HS-27A (cell line): Measurements from ENCODE around the gene CARNS1.
"Not testable (repeated sequence)": the region's sequence is repeated elsewhere in the genome, so short reads cannot be mapped to it uniquely, and the experiment has no call there.

Source experiments
- DNase-seq: peaks from one replicate; pipeline ENCODE4 v3.0.0-alpha.2; 2012; ENCODE audit warnings: low read depth, missing footprints

CARNS1 gene

DNA sequence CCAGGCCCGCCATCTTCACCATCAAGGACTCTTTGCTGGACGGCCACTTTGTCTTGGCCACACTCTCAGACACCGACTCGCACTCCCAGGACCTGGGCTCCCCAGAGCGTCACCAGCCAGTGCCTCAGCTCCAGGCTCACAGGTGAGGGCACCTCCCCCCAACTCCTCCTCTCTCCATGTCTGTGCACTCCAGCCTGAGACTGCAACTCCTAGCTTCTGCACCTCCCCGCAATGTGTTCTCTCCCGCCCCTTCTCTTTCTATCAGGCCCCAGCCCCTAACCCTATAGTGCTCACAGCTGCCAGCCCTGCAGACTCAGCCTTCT is 19.3 kb upstream of the CARNS1 start:
- no peak for DNase-seq

DNA sequence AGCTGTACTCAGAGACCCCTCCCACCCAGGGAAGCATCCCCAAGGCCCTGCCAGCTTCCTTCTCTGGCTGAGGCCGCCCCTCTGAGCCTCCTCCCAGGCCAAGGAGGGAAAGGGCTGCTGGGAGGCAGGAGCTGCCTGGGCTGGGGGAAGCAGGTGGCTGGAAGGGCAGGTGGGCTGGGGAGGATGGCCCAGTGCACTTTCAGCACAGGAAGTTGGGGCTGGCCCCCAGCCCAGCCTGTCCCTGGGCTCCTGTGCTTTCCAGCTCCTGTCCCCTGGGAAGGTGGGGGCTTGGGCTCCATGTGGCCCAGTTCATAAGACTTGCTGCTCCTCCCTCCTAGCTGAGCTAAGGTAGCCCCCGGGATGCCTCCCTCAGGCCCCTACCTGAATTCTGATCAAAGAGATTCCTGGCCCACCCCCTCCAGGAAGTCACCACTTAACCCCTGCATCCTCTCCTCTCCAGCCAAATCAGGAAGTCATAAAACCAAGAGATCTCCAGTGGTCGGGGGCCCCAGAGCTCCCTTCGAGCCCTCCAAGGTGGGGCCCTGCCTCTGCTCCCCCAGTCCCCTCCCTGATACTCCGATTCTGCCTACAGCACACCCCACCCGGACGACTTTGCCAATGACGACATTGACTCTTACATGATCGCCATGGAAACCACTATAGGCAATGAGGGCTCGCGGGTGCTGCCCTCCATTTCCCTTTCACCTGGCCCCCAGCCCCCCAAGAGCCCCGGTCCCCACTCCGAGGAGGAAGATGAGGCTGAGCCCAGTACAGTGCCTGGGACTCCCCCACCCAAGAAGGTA is 18.7 kb upstream of the CARNS1 start:
- DNase-seq = no peak

DNA sequence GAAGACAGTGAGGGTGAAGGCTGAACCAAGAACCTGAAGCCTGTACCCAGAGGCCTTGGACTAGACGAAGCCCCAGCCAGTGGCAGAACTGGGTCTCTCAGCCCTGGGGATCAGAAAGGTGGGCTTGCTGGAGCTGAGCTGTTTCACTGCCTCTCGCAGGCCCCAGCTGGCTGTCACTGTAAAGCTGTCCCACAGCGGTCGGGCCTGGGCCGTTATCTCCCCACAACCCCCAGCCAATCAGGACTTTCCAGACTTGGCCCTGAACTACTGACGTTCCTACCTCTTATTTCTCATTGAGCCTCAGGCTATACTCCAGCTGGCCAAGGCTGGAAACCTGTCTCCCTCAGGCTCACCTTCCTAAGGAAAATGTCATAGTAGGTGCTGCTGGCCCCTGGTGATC is 17.9 kb upstream of the CARNS1 start:
- DNase-seq = no peak

DNA sequence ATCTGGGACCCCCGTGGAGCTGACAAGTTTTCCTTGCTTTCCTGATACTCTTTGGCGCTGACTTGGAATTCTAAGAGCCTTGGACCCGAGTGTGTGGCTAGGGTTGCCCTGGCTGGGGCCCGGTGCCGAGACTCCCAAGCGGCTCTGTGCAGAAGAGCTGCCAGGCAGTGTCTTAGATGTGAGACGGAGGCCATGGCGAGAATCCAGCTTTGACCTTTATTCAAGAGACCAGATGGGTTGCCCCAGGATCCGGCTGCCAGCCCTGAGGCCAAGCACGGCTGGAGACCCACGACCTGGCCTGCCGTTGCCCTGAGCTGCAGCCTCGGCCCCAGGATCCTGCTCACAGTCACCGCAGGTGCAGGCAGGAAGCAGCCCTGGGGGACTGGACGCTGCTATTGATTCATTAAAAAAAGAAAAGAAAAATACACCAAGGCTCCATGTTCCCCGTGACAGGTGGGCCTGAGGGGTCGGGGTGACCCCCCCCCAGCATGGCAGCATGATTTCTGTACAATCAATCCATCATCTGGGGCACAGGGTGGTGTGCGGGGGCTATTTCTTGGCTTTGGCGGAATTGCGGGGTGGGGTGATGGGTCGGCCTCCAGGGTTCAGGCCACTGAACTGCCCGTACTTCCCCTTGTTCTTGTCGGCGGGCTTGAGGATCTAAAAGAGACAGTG is 17.4 kb upstream of the CARNS1 start:
- no peak for DNase-seq

DNA sequence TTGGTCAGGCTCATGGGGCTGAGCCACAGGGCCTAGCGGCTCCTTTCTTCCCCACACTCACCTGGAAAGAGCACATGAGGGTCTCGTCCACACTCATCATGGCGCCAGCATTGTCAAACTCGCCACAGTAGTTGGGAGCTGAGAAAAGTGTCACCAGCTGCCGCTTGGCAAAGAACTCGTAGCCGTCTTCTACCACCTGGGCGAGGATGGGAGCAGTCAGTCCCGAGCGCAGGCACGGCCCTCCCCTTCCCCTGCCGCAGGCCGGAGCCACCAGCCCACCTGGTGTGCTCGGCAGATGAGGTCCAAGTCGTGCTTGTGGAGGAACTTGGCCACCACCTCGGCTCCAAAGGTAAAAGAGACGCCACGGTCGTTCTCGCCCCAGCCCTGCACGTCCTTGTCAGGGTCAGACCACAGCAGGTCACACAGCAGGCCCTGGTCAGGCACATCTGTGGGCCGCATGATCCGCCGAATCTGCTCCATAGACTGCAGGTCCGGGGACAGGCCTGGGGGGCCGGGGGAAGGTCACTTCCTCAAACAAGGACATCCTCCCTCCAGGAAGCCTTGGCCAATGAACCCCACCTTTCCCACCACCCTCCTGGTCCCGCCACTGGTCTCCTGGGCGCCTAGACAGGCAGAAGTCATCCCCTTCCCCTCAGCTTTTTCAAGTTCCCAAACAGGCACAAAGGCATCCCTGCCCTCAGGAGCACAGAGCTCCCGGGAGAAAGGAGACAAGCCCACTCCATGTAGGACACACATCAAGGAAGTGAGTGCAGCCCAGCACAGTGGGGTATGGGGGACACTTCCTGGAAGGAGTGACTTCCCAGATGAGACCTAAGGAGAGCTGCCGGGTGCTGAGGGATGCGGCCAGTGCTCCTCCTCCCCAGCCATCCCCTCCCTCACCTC is 16.6 kb upstream of the CARNS1 start:
- DNase-seq = no peak

DNA sequence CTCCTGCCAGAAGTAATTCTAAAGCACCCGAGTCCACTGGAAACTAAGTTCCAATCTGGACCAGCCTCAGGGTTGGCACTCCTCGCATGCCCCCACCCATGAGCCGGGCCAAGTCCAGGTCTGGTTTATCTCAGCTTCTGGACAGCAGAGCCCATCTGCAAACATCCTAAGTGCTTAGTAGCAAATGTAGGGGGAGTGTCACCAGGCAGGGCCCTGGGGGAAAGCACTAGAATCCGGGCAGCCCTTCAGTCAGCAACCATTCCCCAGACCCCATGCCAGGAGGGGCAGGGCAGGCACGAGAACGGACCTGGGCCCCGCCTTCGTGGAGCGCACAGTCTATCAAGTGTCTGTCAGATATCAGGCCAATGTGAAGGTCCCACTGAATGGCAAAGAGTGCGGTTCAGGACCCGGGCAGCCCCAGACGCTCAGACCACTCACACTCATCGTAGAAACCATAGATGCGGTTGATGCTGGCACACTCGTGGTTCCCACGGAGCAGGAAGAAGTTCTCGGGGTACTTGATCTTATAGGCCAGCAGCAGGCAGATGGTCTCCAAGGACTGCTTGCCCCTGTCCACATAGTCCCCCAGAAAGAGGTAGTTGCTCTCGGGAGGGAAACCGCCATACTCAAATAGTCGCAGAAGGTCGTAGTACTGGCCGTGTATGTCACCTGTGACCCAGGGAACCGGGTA is 15.1 kb upstream of the CARNS1 start:
- no peak for DNase-seq

DNA sequence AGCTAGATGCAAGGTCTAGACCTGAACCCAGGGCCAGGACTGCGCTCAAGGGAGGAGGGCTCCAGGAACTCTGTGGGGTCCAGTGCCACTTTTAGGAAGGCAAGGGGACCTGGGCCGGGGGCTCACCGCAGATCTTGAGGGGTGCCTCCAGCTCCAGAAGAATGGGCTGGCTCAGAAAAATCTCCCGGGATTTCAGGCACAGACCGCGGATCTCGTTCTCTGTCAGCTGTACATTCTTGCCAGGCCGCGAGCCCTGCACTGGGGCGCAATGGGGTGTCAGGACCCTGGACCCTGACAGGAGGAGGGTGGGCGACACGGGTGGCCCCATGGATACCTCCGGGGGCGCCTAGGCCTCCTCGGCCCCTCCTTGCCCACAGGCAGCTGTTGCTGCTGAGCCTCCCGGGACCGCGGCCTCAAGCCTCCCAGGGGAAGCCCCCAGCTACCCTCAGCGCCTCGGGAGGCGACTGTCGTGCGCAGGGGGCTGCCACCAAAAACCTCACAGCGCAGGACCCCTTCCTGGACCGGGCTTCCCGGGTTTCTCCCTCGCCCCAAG is 14.5 kb upstream of the CARNS1 start:
- DNase-seq = no peak

DNA sequence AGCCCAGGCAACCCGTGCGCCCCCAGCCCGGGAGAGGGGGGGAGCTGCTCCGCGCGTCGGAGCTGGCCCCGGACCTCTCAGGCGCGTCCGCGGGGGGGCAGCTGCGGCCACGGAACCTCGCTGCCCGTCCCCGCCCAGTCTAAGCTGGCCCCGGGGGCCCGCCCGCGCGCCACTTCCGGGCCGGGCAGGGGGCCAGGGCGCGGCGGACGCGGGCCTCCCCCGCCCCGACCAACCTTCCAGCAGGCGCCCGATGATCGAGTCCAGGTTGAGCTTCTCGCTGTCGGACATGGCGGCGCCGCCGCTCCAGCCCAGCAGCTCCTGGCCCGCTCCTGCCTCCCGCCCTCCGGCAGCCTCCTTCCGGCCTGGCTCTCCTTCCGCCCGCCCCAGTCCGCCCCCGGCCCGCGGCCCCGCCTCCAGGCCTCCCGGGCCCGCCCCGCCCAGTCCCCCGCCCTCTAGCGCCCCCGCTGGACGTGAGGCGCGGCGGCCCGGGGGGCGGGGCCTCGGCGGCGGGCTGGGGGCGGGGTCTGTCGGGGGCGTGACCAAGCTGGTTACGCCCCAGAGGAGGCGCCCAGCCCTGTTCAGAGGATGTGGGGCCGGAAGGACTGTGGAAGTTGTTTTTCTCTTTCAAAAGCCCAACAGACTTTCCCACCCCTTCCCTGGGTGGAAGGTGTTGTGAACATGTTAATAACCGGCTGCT is 13.8 kb upstream of the CARNS1 start, which contains the start of gene PPP1CA:
TSS of gene PPP1CA (minus strand) at position 364 of the 697 bp plus-strand sequence. CDS start at position 288, 76 bp downstream.
- DNase-seq = no peak

DNA sequence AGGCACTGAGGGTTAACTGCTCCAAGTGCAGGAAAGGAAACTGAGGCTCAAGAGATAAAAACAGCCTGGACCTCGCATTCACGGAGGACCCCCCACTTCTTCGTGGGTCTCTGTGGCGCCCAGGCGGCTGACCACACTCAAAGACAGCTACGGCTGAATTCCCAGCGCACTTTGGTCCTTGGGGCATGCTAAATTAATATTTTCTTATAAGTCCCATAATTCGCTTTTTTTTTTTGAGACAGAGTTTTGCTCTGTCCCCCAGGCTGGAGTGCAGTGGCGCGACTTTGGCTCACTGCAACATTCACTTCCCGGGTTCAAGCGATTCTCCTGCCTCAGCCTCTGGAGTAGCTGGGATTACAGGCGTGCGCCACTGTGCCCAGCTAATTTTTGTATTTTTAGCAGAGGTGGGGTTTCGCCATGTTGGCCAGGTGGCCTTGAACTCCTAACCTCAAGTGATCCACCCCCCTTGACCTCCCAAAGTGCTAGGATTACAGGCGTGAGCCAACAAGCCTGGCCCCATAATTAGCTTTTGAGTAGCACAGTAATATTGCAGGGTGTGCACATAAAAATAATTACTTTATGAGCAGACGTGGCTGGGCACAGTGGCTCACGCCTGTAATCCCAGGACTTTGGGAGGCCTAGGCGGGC is 13.2 kb upstream of the CARNS1 start:
- not testable (repeated sequence) for DNase-seq

DNA sequence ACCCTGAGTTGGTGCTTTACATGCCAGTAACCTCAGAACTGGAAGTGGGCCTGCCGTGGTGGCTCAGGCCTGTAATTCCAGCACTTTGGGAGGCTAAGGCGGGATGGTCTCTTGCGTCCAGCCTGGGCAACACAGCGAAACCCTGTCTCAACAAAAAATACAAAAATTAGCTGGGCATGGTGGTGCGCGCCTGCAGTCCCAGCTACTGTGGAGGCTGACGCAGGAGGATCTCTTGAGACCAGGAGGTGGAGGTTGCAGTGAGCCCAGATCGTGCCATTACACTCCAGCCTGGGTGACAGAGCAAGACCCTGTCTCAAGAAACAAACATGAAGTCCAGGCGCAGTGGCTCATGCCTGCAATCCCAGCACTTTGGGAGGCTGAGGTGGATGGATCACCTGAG is 12.4 kb upstream of the CARNS1 start:
- not testable (repeated sequence) for DNase-seq

DNA sequence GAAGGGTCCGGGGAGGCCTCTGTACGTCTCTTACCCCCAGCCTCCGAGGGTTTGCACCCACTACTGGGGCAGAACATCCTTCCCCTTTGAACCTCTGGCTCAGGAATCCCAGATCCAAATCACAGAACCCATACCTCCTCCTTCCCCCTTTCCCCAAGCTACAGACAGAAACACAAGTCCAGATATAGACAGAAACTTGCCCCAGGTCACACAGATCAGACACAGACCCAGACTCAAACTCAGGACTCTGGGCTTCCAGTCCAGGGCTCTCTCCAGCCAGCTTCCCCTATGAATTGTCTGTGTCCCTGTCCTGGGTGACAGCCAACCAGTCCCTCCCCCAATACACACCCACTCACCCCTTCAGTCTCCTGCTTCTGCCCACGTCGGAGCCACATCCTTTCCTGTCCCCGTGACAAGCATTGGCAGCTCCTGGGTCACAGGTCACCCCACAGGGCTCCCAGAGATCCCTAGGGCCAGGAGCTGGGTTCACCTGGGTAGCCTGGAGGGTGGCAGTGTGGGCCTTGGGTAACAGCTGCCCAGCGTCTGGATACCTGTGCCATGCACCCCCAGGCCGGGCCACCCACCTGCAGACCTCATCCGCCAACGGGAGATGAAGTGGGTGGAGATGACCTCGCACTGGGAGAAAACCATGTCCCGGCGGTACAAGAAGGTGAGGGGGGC is 10.8 kb upstream of the CARNS1 start:
- DNase-seq = no peak

DNA sequence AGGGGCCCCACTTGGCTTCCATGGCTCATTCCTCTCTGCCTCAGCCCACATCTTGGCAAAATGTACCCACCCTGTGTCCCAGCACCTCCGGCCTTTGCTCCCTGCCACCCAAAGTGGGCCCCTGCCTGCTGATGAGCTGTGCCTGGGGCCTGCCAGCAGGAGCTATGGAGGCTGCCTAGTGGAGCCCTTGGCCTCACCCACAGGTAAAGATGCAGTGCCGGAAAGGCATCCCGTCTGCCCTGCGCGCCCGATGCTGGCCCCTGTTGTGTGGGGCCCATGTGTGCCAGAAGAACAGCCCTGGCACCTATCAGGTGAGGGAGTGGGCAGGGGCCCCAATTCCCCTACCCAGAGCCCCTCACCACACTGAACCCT is 10.3 kb upstream of the CARNS1 start:
- no peak for DNase-seq

DNA sequence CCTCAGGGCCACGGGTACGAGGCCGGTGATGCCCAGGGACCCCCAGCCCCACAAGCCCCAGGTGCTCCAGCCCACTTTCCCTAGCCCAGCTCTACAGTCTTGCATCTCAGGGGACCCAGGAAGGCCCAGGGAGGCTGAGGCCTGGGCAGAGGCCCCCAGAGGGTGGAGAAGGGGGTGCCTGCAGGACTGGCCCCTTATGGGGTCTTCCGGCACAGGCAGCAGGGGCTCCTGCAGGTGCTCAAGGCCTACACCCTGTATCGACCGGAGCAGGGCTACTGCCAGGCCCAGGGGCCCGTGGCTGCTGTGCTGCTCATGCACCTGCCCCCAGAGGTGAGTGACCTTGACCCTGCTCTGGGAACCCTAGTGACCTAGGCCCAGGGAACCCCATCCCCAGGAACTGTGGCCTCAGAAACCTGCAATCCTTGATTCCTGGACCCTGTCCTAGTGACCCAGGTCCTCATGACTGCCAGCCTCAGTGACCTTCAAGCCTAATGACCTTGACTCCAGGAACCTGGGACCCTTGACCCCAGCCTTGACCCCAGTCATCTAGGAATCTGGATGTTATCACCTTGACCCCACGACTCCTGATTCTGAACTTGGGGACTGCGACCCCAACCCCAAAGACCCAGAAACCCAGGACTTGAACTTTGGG is 9.7 kb upstream of the CARNS1 start:
- no peak for DNase-seq

DNA sequence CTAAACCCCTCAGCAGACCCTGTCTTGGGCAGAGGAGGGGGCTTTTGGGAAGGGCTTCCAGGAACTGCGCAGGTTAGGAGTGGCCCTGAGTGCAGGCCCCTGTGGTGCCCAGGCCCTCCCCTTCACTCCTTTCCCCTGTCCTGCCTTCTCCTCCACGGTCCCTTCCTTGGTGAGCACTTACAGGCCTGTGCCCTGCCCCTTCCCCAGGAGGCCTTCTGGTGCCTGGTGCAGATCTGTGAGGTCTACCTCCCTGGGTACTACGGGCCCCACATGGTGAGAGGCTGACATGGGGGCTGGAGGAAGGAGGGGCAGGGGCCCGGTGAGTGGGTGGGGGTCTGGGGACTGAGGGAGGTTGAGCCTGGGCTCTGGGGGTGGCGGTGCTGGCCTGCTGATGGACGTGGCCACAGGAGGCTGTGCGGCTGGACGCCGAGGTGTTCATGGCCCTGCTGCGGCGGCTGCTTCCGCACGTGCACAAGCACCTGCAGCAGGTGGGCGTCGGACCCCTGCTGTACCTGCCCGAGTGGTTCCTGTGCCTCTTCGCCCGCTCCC is 9.0 kb upstream of the CARNS1 start:
- no peak for DNase-seq

DNA sequence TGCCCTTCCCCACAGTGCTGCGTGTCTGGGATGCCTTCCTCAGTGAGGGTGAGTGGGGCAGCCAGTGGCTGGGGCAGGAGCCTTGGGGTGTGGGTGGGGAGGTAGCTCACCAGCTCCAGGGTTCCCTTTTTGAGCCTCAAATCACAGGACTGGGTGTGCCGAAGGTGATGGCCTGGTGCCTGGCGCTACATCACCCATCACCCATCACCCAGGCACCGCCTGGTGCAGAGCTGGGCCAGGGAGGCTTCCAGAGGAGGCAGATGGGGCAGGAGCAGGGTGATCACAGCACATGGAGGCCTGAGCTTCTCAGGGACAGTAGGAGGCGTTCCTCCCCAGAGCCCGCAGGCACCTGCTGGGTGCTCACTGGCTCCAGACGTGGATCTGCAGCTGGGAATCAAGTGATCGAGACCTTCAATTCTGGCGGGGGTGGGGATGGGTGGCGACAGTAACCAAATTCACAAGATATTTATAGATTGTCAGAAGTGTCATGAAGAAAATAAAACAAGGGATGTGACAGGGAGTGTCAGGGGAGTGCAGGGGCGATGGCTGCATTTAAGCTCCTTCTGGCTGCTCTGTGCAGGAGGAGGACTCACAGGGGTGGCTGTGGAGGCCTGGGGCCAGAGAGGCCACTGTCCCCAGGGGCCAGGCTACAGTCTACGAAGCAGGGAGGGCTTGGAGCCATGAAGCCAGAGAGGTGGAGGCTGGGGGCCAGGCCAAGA is 8.3 kb upstream of the CARNS1 start:
- no peak for DNase-seq

DNA sequence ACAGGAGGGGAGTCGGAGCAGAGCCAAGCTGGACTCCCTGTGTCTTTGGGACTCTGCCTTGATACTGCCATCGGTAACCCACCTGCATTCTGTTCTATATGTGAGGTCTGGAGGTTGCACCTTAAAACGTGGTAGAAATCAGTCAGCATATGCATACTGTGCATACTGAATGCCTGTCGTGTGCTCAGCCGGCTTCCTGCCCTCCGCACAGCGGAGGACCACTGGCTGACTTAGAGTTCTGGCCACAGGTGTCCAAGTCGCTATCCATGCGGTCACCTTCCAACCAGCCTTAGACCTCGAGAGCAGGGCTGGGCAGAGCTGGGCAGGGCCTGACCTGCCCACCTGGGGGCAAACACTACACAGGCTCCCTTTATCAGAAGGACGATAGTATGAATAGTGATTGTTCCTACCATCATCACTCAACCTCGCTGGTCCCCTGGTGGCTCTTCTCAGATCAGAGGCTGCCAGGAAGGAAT is 7.8 kb upstream of the CARNS1 start:
- no peak for DNase-seq

DNA sequence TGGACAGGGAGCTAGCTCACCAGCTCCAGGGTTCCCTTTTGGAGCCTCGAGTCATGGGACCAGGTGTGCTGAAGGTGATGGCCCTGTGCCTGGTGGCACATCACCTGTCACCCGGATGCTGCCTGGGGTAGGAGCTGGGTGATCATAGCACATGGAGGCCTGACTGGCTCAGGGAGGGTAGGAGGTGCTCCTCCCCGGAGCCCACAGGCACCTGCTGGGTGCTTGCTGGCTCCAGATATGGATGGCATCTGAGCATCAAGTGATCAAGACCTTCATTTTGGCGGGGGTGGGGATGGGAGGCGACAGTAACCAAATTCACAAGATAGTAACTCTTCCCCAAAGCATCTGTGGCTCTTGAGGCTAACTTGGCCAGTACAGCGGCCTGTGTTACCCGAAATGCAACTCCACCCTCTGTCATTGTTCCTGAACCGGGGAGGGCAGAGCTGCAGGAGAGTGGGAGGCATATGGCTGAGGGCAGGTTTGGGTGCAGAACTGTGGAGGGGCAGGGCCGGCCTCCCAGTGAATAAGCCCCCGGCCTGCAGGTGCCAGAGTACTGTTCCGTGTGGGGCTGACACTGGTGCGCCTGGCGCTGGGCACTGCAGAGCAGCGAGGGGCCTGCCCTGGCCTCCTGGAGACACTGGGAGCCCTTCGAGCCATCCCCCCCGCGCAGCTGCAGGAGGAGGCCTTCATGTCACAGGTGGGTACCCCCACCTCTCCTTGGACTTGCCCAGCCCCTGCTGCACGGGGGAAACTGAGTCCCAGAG is 6.9 kb upstream of the CARNS1 start:
- no peak for DNase-seq

DNA sequence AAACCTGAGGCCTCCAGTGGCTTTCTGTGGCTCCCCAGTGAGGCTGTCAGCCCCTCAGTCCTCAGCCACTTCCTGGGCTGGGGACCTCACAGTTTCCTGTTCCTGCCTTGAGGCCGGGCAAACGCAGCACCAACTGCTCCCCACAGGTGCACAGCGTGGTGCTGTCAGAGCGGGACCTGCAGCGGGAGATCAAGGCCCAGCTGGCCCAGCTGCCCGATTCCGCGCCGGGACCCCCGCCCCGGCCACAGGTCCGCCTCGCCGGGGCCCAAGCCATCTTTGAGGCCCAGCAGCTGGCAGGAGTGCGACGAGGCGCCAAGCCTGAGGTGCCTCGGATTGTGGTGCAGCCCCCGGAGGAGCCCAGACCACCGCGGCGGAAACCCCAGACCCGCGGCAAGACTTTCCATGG is 6.2 kb upstream of the CARNS1 start:
- DNase-seq = no peak
